Neural progenitor cell (in vitro differentiated cells): ENCODE measurements around the gene CLSTN3. TPM values are rescaled to one million over a fixed set of nuclear protein-coding genes. Genes with fewer than 3 reads are reported as not detected.

Experiments used
- DNase-seq: peaks from one replicate; pipeline ENCODE4 v3.0.0-alpha.2; 2016; ENCODE audit warnings: low spot score
- H2AFZ ChIP-seq: fragments of 200-600 bp; sonication (generic); replicated peaks from 2 replicates; pipeline ENCODE4 v1.6.1; 2016; ENCODE audit warnings: antibody characterized with exemption
- H3F3A ChIP-seq: fragments of 200-600 bp; sonication (generic); 2 replicates; pipeline ENCODE4 v1.6.1; 2016; ENCODE audit warnings: antibody characterized with exemption, low read depth
- H3K27ac ChIP-seq: fragments of 200-600 bp; sonication (generic); 2 replicates; pipeline ENCODE4 v1.5.1; 2016; ENCODE audit warnings: mild to moderate bottlenecking
- H3K27me3 ChIP-seq: fragments of 200-600 bp; sonication (generic); 2 replicates; pipeline ENCODE4 v1.6.1; 2016; ENCODE audit warnings: mild to moderate bottlenecking, moderate library complexity
- H3K36me3 ChIP-seq: fragments of 200-600 bp; sonication (generic); 2 replicates; pipeline ENCODE4 v1.5.1; 2016
- H3K4me1 ChIP-seq: fragments of 200-600 bp; sonication (generic); 2 replicates; pipeline ENCODE4 v1.6.1; 2016; ENCODE audit warnings: mixed run types
- H3K4me2 ChIP-seq: fragments of 200-600 bp; sonication (generic); 2 replicates; pipeline ENCODE4 v1.6.1; 2016
- H3K4me3 ChIP-seq: fragments of 200-600 bp; sonication (generic); 2 replicates; pipeline ENCODE4 v1.5.1; 2016
- H3K79me2 ChIP-seq: fragments of 200-600 bp; sonication (generic); 2 replicates; pipeline ENCODE4 v1.6.1; 2016; ENCODE audit warnings: low read depth
- H3K9ac ChIP-seq: fragments of 200-600 bp; sonication (generic); 2 replicates; pipeline ENCODE4 v1.6.1; 2016
- H3K9me3 ChIP-seq: fragments of 200-600 bp; sonication (generic); 2 replicates; pipeline ENCODE4 v1.5.1; 2016; ENCODE audit warnings: low read depth
- H4K20me1 ChIP-seq: fragments of 200-600 bp; sonication (generic); 2 replicates; pipeline ENCODE4 v1.6.1; 2016; ENCODE audit warnings: low read depth
- H3K27ac Mint-ChIP-seq: 3 replicates; pipeline ENCODE4 v1.8.0; 2021; ENCODE audit warnings: mixed read lengths
- H3K27me3 Mint-ChIP-seq: 2 replicates; pipeline ENCODE4 v1.8.0; 2022; ENCODE audit warnings: low read depth, mild to moderate bottlenecking, inconsistent platforms, moderate library complexity, mixed read lengths; ENCODE audit not compliant: insufficient read depth
- H3K36me3 Mint-ChIP-seq: 3 replicates; pipeline ENCODE4 v1.8.0; 2021; ENCODE audit warnings: mixed read lengths
- H3K4me1 Mint-ChIP-seq: 3 replicates; pipeline ENCODE4 v1.8.0; 2021; ENCODE audit warnings: mixed read lengths
- H3K4me3 Mint-ChIP-seq: 3 replicates; pipeline ENCODE4 v1.8.0; 2021; ENCODE audit warnings: mild to moderate bottlenecking, moderate library complexity, mixed read lengths
- H3K9me3 Mint-ChIP-seq: 3 replicates; pipeline ENCODE4 v1.8.0; 2020; ENCODE audit warnings: mixed read lengths
- CTCF ChIP-seq: fragments of 200-600 bp; sonication (generic); IDR thresholded peaks from 2 replicates; pipeline ENCODE4 v1.5.1; 2017; ENCODE audit warnings: antibody characterized with exemption, mild to moderate bottlenecking
- EZH2 ChIP-seq: fragments of 200-600 bp; sonication (generic); IDR thresholded peaks from 2 replicates; pipeline ENCODE4 v1.6.1; 2017; ENCODE audit warnings: antibody characterized with exemption, mild to moderate bottlenecking, moderate library complexity
- EZH2phosphoT487 ChIP-seq: fragments of 200-600 bp; sonication (generic); IDR thresholded peaks from 2 replicates; pipeline ENCODE4 v1.6.1; 2017; ENCODE audit warnings: antibody characterized with exemption
- total RNA-seq: library from RNA; depleted of rRNA; stranded (reverse); fragments of >200 nt; gene quantifications from 2 replicates; pipeline ENCODE4 v1.2.3, GENCODE V29; 2015; ENCODE audit warnings: low replicate concordance

CLSTN3 gene
- total RNA-seq, 1 donor from 2014 or later, result 24.0 TPM

DNA sequence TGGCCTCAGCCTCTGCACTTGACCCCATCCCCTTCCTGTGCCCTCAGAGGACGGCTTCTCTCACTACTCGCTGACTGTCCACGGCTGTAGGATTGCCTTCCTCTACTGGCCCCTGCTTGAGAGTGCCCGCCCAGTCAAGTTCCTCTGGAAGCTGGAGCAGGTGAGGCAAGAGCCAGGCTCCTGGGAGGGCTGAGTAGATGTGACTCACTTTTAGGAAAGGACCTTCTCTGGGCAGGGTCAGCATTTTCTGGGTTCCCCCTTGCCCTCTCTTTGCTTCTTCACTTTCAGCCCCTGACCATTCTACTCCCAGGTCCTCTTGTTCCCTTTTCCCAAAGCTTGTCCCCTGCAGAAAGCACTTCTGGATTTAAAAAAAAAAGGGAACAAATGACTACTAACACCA lies 7.7 kb downstream of the CLSTN3 start:
- TF ChIP-seq CTCF (no peak), EZH2 (no peak), EZH2phosphoT487 (no peak)
- Histone ChIP-seq H3K27ac (no peak overlapping the region), H4K20me1 (no peaks in the 10 kb centered on the region), H3K9me3 (no peaks in the 10 kb centered on the region), H3K9ac (no peak overlapping the region), H3K4me2 (no peak overlapping the region), H2AFZ (no peak overlapping the region), H3K4me3 (no peak overlapping the region), H3K27me3 (no peaks in the 10 kb centered on the region), H3F3A (no peaks in the 10 kb centered on the region), H3K79me2 (no peaks in the 10 kb centered on the region), H3K36me3 (no peaks in the 10 kb centered on the region), H3K4me1 (no peaks in the 10 kb centered on the region)
- Mint-ChIP-seq H3K27me3 (peaks cover 4% of the 10 kb centered on the region), H3K4me1 (peaks cover 5% of the 10 kb centered on the region), H3K9me3 (no peaks in the 10 kb centered on the region), H3K27ac (no peak overlapping the region), H3K4me3 (no peak overlapping the region), H3K36me3 (peaks cover 44% of the 10 kb centered on the region)
- DNase-seq, result no peak

DNA sequence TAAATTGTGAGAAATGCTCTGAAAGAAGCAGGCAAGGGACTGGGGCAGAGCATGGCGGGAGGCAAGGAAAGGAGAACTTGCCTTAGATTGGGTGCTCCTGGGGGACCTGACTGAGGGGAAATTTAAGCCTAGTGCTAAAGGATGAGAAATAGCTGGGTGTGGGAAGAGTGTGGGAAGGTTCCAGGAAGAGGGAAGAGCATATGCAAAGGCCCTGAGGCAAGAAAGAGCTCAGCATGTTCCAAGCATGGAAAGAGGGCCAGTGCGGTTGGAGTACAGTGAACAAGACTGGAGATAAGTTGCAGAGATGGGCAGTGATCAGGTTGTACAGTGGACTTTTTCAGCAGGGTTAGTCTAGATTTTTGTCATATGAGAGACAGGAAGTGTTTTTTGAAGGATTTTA lies 9.0 kb downstream of the CLSTN3 start:
- H3K36me3 Mint-ChIP-seq, result peaks cover 39% of the 10 kb centered on the region
- H3K9me3 Mint-ChIP-seq, result no peaks in the 10 kb centered on the region
- Histone ChIP-seq H3K36me3 (no peaks in the 10 kb centered on the region), H4K20me1 (no peaks in the 10 kb centered on the region), H3K27ac (no peak overlapping the region), H3K27me3 (no peaks in the 10 kb centered on the region), H3K9me3 (no peaks in the 10 kb centered on the region), H3K79me2 (no peaks in the 10 kb centered on the region), H3K4me1 (no peaks in the 10 kb centered on the region), H3F3A (no peaks in the 10 kb centered on the region), H3K4me2 (no peak overlapping the region), H3K4me3 (no peak overlapping the region), H3K9ac (no peak overlapping the region), H2AFZ (no peak overlapping the region)
- no peak overlapping the region for H3K27ac Mint-ChIP-seq
- H3K4me1 Mint-ChIP-seq, result no peaks in the 10 kb centered on the region
- H3K27me3 Mint-ChIP-seq, result peaks cover 2% of the 10 kb centered on the region
- no peak for TF ChIP-seq EZH2phosphoT487
- TF ChIP-seq EZH2, result no peak
- no peak for TF ChIP-seq CTCF
- H3K4me3 Mint-ChIP-seq, result no peak overlapping the region
- DNase-seq, result no peak

- Histone ChIP-seq H3F3A (no peaks in the 10 kb centered on the region), H3K79me2 (no peaks in the 10 kb centered on the region), H3K4me3 (no peak overlapping the region), H3K27me3 (no peaks in the 10 kb centered on the region), H2AFZ (no peak overlapping the region), H4K20me1 (no peaks in the 10 kb centered on the region), H3K4me2 (no peak overlapping the region), H3K27ac (no peak overlapping the region), H3K9me3 (no peaks in the 10 kb centered on the region), H3K9ac (no peak overlapping the region), H3K4me1 (no peaks in the 10 kb centered on the region), H3K36me3 (no peaks in the 10 kb centered on the region)
- no peak overlapping the region for H3K4me3 Mint-ChIP-seq
- no peak for TF ChIP-seq EZH2
- TF ChIP-seq CTCF, result no peak
- no peak for TF ChIP-seq EZH2phosphoT487
- H3K4me1 Mint-ChIP-seq, result no peaks in the 10 kb centered on the region
- H3K27ac Mint-ChIP-seq, result no peak overlapping the region
- H3K27me3 Mint-ChIP-seq, result peaks cover 2% of the 10 kb centered on the region
- no peaks in the 10 kb centered on the region for H3K9me3 Mint-ChIP-seq
- no peak for DNase-seq
- H3K36me3 Mint-ChIP-seq, result peaks cover 28% of the 10 kb centered on the region
Observed at GRCh38 chr12:7141351-7142005, 11.3 kb downstream of the CLSTN3 start.
